Gastrocnemius medialis (tissue), 4 donors: Measurements from ENCODE around the gene NEMF. TPM values are rescaled to one million over a fixed set of nuclear protein-coding genes. Genes with fewer than 3 reads are reported as not detected.

Source experiments
- ATAC-seq, 2 donors: fragments of 150-250 bp; one replicate each; pipeline ENCODE4 v1.9.1; 2016
- DNase-seq, 2 donors: peaks; one replicate each; pipeline ENCODE4 v3.0.0-alpha.2; 2019
- H3K27ac ChIP-seq, 4 donors: fragments of 200-600 bp; sonication (generic); 1 replicate in 1 of 4; 2 replicates in 3 of 4; pipeline ENCODE4 v1.5.1; 2016 to 2018; ENCODE audit warnings: mild to moderate bottlenecking in 2 of 4, moderate library complexity in 1 of 4
- H3K27me3 ChIP-seq, 3 donors: fragments of 200-600 bp; sonication (generic) in 2 of 3; 1 replicate in 1 of 3; 2 replicates in 2 of 3; pipeline versions ENCODE4 v1.5.1 to v1.6.0; 2016 to 2019; ENCODE audit warnings: mild to moderate bottlenecking in 1 of 3, moderate library complexity in 1 of 3
- H3K36me3 ChIP-seq, 2 donors: fragments of 200-600 bp; sonication (generic) in 1 of 2; one replicate each; pipeline ENCODE4 v1.5.1; 2017 to 2018
- H3K4me1 ChIP-seq, 2 donors: fragments of 200-600 bp; sonication (generic) in 1 of 2; one replicate each; pipeline ENCODE4 v1.5.1; 2016 to 2017; ENCODE audit warnings: mild to moderate bottlenecking in 2 of 2
- H3K4me3 ChIP-seq, 4 donors: fragments of 200-600 bp; sonication (generic) in 3 of 4; 1 replicate in 1 of 4; 2 replicates in 3 of 4; pipeline ENCODE4 v1.5.1; 2016 to 2019; ENCODE audit warnings: mild to moderate bottlenecking in 2 of 4
- H3K9me3 ChIP-seq, 3 donors: fragments of 200-600 bp; sonication (generic) in 2 of 3; 1 replicate in 1 of 3; 2 replicates in 2 of 3; pipeline ENCODE4 v1.5.1; 2016 to 2019
- CTCF ChIP-seq, 5 experiments: fragments of 450-650 bp in 3 of 5; fragments of 200-600 bp in 2 of 5; sonication (generic) in 2 of 5; IDR thresholded peaks in 4 of 5; conservative IDR thresholded peaks in 1 of 5; 1 replicate in 4 of 5; 2 replicates in 1 of 5; pipeline ENCODE4 v1.5.1; 2016 to 2019; ENCODE audit warnings: antibody characterized with exemption in 5 of 5, mild to moderate bottlenecking in 3 of 5, moderate library complexity in 3 of 5
- POLR2A ChIP-seq, 2 donors: fragments of 450-650 bp; IDR thresholded peaks; one replicate each; pipeline ENCODE4 v1.6.1; 2017; ENCODE audit warnings: antibody characterized with exemption in 2 of 2, mild to moderate bottlenecking in 2 of 2, moderate library complexity in 2 of 2
- in situ Hi-C, 4 donors: fragments of 200-750 bp; cut with MboI; loops; one replicate each; pipeline versions ENCODE4 v1.15.0 to v1.8.0; 2017; ENCODE audit warnings: low sequenced_read_pairs in 4 of 4
- intact Hi-C: fragments of 100-400 bp; cut with DNase I; formaldehyde crosslinking; loops from one replicate; pipeline ENCODE4 v1.15.1; 2023; ENCODE audit warnings: low total_unique reads
- total RNA-seq, 4 donors: library from RNA; depleted of rRNA; stranded (reverse); fragments of >200 nt; gene quantifications; one replicate each; pipeline versions ENCODE4 v1.1.0 to v1.2.3, GENCODE V29; 2016

NEMF gene
- total RNA-seq, 4 donors from 2014 or later = 56.5 to 71.1 (median 65.2) TPM

GRCh38 chr14:49857427-49858003, 4.9 kb upstream of the NEMF start:
- DNase-seq (no peak), ATAC-seq (peak; percentile 51)
- no peaks in the 10 kb centered on the region for H3K36me3 ChIP-seq
- H3K9me3 ChIP-seq = no peaks in the 10 kb centered on the region
- in situ Hi-C loops = loop anchor here in 2 of 4 donors (25.0 kb wide), 1 partner anchor 680 kb away; the partner anchor contains the start of gene MAP4K5 (in 2 of the 2)
- H3K27ac ChIP-seq = peak overlapping the region; percentile 83 to 90 (median 87)
- H3K27me3 ChIP-seq = no peaks in the 10 kb centered on the region
- H3K4me3 ChIP-seq = peak overlapping the region in 1 of 4 donors; percentile 21
- intact Hi-C loops = no loop called here
- TF ChIP-seq POLR2A (IDR thresholded peaks at IDR 0.05) (peak in 1 of 2 donors; percentile 61), CTCF (IDR thresholded peaks at IDR 0.05 in 4 of 5, conservative IDR thresholded peaks at IDR 0.05 in 1 of 5) (no peak)
- H3K4me1 ChIP-seq = peaks cover 15 to 18% of the 10 kb centered on the region in 2 donors

- H3K4me1 ChIP-seq = peaks cover 42 to 48% of the 10 kb centered on the region in 2 donors
- intact Hi-C loops (loop anchor here (2.0 to 5.0 kb wide), 3 partner anchors 86 to 266 kb away; partner anchors contain the start of genes DNAAF2, KLHDC2 and RPS29), in situ Hi-C loops (loop anchor here in 2 of 4 donors (25.0 kb wide), 1 partner anchor 684 kb away; the partner anchor contains the start of gene MAP4K5 (in 2 of the 2))
- peak; percentile 64 to 85 (median 79) for TF ChIP-seq CTCF (IDR thresholded peaks at IDR 0.05 in 4 of 5, conservative IDR thresholded peaks at IDR 0.05 in 1 of 5)
- TF ChIP-seq POLR2A (IDR thresholded peaks at IDR 0.05) = no peak
- peak overlapping the region in 3 of 4 donors; percentile 92 to 98 (median 97) for H3K27ac ChIP-seq
- H3K9me3 ChIP-seq = no peaks in the 10 kb centered on the region
- peak; percentile 35 to 70 for DNase-seq
- ATAC-seq = peak in 1 of 2 donors; percentile 48
- H3K4me3 ChIP-seq = peak overlapping the region; percentile 78 to 95 (median 86)
- H3K36me3 ChIP-seq = peaks cover 0 to 20% of the 10 kb centered on the region in 2 donors
- no peaks in the 10 kb centered on the region for H3K27me3 ChIP-seq
Measured at GRCh38 chr14:49853572-49854375, 1.2 kb upstream of the NEMF start.

GRCh38 chr14:49853158-49853477, 530 bp upstream of the NEMF start:
- TF ChIP-seq POLR2A (IDR thresholded peaks at IDR 0.05) = no peak
- peak in 2 of 5 experiments; percentile 8 to 9 for TF ChIP-seq CTCF (IDR thresholded peaks at IDR 0.05 in 4 of 5, conservative IDR thresholded peaks at IDR 0.05 in 1 of 5)
- Histone ChIP-seq H3K4me1 (peaks cover 40 to 44% of the 10 kb centered on the region in 2 donors), H3K27me3 (no peaks in the 10 kb centered on the region), H3K9me3 (no peaks in the 10 kb centered on the region), H3K4me3 (peak overlapping the region; percentile 78 to 95 (median 86)), H3K36me3 (peaks cover 0 to 20% of the 10 kb centered on the region in 2 donors), H3K27ac (peak overlapping the region; percentile 92 to 98 (median 96))
- DNase-seq (no peak), ATAC-seq (no peak)
- in situ Hi-C loops (loop anchor here in 2 of 4 donors (25.0 kb wide), 1 partner anchor 684 kb away; the partner anchor contains the start of gene MAP4K5 (in 2 of the 2)), intact Hi-C loops (loop anchor here (2.0 to 5.0 kb wide), 3 partner anchors 86 to 266 kb away; partner anchors contain the start of genes DNAAF2, KLHDC2 and RPS29)

- no peaks in the 10 kb centered on the region for H3K27me3 ChIP-seq
- peaks cover 32 to 34% of the 10 kb centered on the region in 2 donors for H3K4me1 ChIP-seq
- DNase-seq (no peak), ATAC-seq (no peak)
- no peak for TF ChIP-seq POLR2A (IDR thresholded peaks at IDR 0.05)
- TF ChIP-seq CTCF (IDR thresholded peaks at IDR 0.05 in 4 of 5, conservative IDR thresholded peaks at IDR 0.05 in 1 of 5) = no peak
- H3K9me3 ChIP-seq = no peaks in the 10 kb centered on the region
- intact Hi-C loops (loop anchor here (1.0 to 5.0 kb wide), 4 partner anchors 41 to 265 kb away; partner anchors contain the start of genes ARF6, DNAAF2, KLHDC2 and RPS29), in situ Hi-C loops (loop anchor here in 2 of 4 donors (25.0 kb wide), 1 partner anchor 685 kb away; the partner anchor contains the start of gene MAP4K5 (in 2 of the 2))
- peak overlapping the region; percentile 92 to 98 (median 96) for H3K27ac ChIP-seq
- H3K36me3 ChIP-seq = peaks cover 0 to 20% of the 10 kb centered on the region in 2 donors
- peak overlapping the region; percentile 78 to 95 (median 86) for H3K4me3 ChIP-seq
Measured at GRCh38 chr14:49851813-49852212, 775 bp downstream of the NEMF start.
